IPS-18c (cell line): ENCODE results near the gene GAS2L2.

Source experiments
- H3K4me3 ChIP-seq: 2 replicates; pipeline ENCODE4 v1.7.0; 2013; ENCODE audit warnings: low read depth, mild to moderate bottlenecking, low read length, moderate library complexity; ENCODE audit not compliant: insufficient read depth
- H3K9me3 ChIP-seq: one replicate; pipeline ENCODE4 v1.6.1; 2013; ENCODE audit warnings: mild to moderate bottlenecking, low read length, moderate library complexity; ENCODE audit not compliant: control insufficient read depth, insufficient read depth

GAS2L2 gene

GRCh38 chr17:35775583-35775982 lies 22.5 kb upstream of the GAS2L2 start:
- H3K4me3 ChIP-seq, result no peak overlapping the region
- H3K9me3 ChIP-seq, result no peaks in the 10 kb centered on the region

- no peak overlapping the region for H3K4me3 ChIP-seq
- no peaks in the 10 kb centered on the region for H3K9me3 ChIP-seq
Observed at GRCh38 chr17:35775039-35775438, 22.0 kb upstream of the GAS2L2 start.

- Histone ChIP-seq H3K9me3 (no peaks in the 10 kb centered on the region), H3K4me3 (no peak overlapping the region)
Observed at GRCh38 chr17:35774499-35774898, 21.5 kb upstream of the GAS2L2 start.

GRCh38 chr17:35773679-35774425 lies 20.8 kb upstream of the GAS2L2 start:
- Histone ChIP-seq H3K4me3 (no peak overlapping the region), H3K9me3 (no peaks in the 10 kb centered on the region)

- Histone ChIP-seq H3K4me3 (no peak overlapping the region), H3K9me3 (no peaks in the 10 kb centered on the region)
Observed at GRCh38 chr17:35773129-35773528, 20.1 kb upstream of the GAS2L2 start.

GRCh38 chr17:35769895-35770486 lies 17.0 kb upstream of the GAS2L2 start:
- H3K4me3 ChIP-seq, result no peak overlapping the region
- H3K9me3 ChIP-seq, result peaks cover 2% of the 10 kb centered on the region

GRCh38 chr17:35768797-35769196 lies 15.8 kb upstream of the GAS2L2 start:
- no peak overlapping the region for H3K4me3 ChIP-seq
- H3K9me3 ChIP-seq, result peaks cover 4% of the 10 kb centered on the region

- Histone ChIP-seq H3K9me3 (peaks cover 4% of the 10 kb centered on the region), H3K4me3 (no peak overlapping the region)
Observed at GRCh38 chr17:35766903-35767510, 14.0 kb upstream of the GAS2L2 start.

GRCh38 chr17:35766489-35766877 lies 13.4 kb upstream of the GAS2L2 start:
- Histone ChIP-seq H3K9me3 (peaks cover 4% of the 10 kb centered on the region), H3K4me3 (no peak overlapping the region; the same call in 1 of the 2 replicates)

GRCh38 chr17:35765756-35766488 lies 12.9 kb upstream of the GAS2L2 start:
- Histone ChIP-seq H3K9me3 (peaks cover 4% of the 10 kb centered on the region), H3K4me3 (no peak overlapping the region; the same call in 1 of the 2 replicates)

GRCh38 chr17:35765086-35765710 lies 12.2 kb upstream of the GAS2L2 start:
- Histone ChIP-seq H3K4me3 (peak overlapping the region; percentile 16), H3K9me3 (peaks cover 4% of the 10 kb centered on the region)

- Histone ChIP-seq H3K4me3 (peak overlapping the region; percentile 58), H3K9me3 (peaks cover 4% of the 10 kb centered on the region)
Observed at GRCh38 chr17:35764123-35764991, 11.3 kb upstream of the GAS2L2 start.

GRCh38 chr17:35763767-35764122 lies 10.7 kb upstream of the GAS2L2 start:
- Histone ChIP-seq H3K9me3 (peaks cover 4% of the 10 kb centered on the region), H3K4me3 (peak overlapping the region; percentile 58; the same call in 1 of the 2 replicates)

- Histone ChIP-seq H3K9me3 (peaks cover 4% of the 10 kb centered on the region), H3K4me3 (no peak overlapping the region)
Observed at GRCh38 chr17:35761601-35762000, 8.6 kb upstream of the GAS2L2 start.

- Histone ChIP-seq H3K9me3 (peaks cover 4% of the 10 kb centered on the region), H3K4me3 (no peak within 1 kb of the TSS)
Observed at GRCh38 chr17:35760587-35760986, 7.5 kb upstream of the GAS2L2 start, which contains the start of gene C17orf50. Gene C17orf50 (plus strand): TSS chr17:35760887. CDS start chr17:35760942, 55 bp downstream.

GRCh38 chr17:35757243-35757642 lies 4.2 kb upstream of the GAS2L2 start:
- H3K9me3 ChIP-seq, result no peaks in the 10 kb centered on the region
- H3K4me3 ChIP-seq, result no peak overlapping the region
